ENCODE results near the gene DYDC2. TPM values are rescaled to one million over a fixed set of nuclear protein-coding genes. Genes with fewer than 3 reads are reported as not detected.

DYDC2 gene
- total and polyA plus RNA-seq, 2 experiments from 2014 or later, result 8.1 to 9.0 TPM

DNA sequence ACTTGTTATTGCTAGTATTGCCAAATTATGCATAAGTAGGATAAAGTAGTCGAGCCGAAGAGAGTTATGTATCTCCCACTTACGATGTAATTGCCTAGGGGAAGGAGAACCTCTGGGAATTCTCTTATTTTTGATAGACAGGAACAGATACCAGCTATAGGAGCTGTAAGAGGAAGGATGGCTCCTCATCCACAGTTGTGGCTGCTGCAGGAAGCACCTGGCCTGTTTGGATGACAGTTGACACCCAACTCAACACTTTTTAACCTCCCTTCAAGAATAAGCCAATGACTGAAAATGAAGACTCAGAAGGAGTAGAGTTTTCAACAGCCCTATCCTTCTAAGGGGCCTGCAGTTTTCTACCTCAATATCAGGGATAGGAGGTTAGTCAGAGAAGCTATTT, 6.3 kb upstream of the DYDC2 start:
- Mint-ChIP-seq H3K36me3 (ENCODE audit: low read depth) (no peaks in the 10 kb centered on the region), H3K27me3 (ENCODE audit: insufficient read depth, low read depth, poor library complexity) (peaks cover 7% of the 10 kb centered on the region), H3K9me3 (no peaks in the 10 kb centered on the region), H3K4me3 (no peak overlapping the region), H3K4me1 (peaks cover 13% of the 10 kb centered on the region; the same call in 2 of the 3 replicates), H3K27ac (no peak overlapping the region)
- no peak for ATAC-seq
- no peaks in the 10 kb centered on the region for H3K9me2 ChIP-seq (ENCODE audit: insufficient read depth)
- H3K4me1 ChIP-seq (ENCODE audit: insufficient read depth), result 0 out of 2 replicates have a peak, but pooled peaks cover 5% of the 10 kb centered on the region
- no peaks in the 10 kb centered on the region for H3F3A ChIP-seq (replicated peaks; ENCODE audit: low read depth)
- no peak overlapping the region for H3K4me2 ChIP-seq
- no peak overlapping the region for H3K4me3 ChIP-seq
- TF ChIP-seq STAT1 (IDR thresholded peaks at IDR 0.05; ENCODE audit: unreplicated experiment) (no peak), EZH2 (IDR thresholded peaks at IDR 0.05; ENCODE audit: low read depth, unreplicated experiment) (no peak), JUNB (IDR thresholded peaks at IDR 0.05; ENCODE audit: unreplicated experiment) (no peak), POLR2AphosphoS5 (IDR thresholded peaks at IDR 0.05; ENCODE audit: low read depth) (no peak), EZH2phosphoT487 (IDR thresholded peaks at IDR 0.05; ENCODE audit: unreplicated experiment) (no peak)
- TF ChIP-seq, protein P1, sequence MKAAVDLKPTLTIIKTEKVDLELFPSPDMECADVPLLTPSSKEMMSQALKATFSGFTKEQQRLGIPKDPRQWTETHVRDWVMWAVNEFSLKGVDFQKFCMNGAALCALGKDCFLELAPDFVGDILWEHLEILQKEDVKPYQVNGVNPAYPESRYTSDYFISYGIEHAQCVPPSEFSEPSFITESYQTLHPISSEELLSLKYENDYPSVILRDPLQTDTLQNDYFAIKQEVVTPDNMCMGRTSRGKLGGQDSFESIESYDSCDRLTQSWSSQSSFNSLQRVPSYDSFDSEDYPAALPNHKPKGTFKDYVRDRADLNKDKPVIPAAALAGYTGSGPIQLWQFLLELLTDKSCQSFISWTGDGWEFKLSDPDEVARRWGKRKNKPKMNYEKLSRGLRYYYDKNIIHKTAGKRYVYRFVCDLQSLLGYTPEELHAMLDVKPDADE (IDR thresholded peaks at IDR 0.05), result no peak
- TF ChIP-seq, protein P2, sequence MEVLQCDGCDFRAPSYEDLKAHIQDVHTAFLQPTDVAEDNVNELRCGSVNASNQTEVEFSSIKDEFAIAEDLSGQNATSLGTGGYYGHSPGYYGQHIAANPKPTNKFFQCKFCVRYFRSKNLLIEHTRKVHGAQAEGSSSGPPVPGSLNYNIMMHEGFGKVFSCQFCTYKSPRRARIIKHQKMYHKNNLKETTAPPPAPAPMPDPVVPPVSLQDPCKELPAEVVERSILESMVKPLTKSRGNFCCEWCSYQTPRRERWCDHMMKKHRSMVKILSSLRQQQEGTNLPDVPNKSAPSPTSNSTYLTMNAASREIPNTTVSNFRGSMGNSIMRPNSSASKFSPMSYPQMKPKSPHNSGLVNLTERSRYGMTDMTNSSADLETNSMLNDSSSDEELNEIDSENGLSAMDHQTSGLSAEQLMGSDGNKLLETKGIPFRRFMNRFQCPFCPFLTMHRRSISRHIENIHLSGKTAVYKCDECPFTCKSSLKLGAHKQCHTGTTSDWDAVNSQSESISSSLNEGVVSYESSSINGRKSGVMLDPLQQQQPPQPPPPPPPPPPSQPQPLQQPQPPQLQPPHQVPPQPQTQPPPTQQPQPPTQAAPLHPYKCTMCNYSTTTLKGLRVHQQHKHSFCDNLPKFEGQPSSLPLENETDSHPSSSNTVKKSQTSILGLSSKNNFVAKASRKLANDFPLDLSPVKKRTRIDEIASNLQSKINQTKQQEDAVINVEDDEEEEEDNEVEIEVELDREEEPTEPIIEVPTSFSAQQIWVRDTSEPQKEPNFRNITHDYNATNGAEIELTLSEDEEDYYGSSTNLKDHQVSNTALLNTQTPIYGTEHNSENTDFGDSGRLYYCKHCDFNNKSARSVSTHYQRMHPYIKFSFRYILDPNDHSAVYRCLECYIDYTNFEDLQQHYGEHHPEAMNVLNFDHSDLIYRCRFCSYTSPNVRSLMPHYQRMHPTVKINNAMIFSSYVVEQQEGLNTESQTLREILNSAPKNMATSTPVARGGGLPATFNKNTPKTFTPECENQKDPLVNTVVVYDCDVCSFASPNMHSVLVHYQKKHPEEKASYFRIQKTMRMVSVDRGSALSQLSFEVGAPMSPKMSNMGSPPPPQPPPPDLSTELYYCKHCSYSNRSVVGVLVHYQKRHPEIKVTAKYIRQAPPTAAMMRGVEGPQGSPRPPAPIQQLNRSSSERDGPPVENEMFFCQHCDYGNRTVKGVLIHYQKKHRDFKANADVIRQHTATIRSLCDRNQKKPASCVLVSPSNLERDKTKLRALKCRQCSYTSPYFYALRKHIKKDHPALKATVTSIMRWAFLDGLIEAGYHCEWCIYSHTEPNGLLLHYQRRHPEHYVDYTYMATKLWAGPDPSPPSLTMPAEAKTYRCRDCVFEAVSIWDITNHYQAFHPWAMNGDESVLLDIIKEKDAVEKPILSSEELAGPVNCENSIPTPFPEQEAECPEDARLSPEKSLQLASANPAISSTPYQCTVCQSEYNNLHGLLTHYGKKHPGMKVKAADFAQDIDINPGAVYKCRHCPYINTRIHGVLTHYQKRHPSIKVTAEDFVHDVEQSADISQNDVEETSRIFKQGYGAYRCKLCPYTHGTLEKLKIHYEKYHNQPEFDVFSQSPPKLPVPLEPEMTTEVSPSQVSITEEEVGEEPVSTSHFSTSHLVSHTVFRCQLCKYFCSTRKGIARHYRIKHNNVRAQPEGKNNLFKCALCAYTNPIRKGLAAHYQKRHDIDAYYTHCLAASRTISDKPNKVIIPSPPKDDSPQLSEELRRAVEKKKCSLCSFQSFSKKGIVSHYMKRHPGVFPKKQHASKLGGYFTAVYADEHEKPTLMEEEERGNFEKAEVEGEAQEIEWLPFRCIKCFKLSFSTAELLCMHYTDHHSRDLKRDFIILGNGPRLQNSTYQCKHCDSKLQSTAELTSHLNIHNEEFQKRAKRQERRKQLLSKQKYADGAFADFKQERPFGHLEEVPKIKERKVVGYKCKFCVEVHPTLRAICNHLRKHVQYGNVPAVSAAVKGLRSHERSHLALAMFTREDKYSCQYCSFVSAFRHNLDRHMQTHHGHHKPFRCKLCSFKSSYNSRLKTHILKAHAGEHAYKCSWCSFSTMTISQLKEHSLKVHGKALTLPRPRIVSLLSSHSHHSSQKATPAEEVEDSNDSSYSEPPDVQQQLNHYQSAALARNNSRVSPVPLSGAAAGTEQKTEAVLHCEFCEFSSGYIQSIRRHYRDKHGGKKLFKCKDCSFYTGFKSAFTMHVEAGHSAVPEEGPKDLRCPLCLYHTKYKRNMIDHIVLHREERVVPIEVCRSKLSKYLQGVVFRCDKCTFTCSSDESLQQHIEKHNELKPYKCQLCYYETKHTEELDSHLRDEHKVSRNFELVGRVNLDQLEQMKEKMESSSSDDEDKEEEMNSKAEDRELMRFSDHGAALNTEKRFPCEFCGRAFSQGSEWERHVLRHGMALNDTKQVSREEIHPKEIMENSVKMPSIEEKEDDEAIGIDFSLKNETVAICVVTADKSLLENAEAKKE (CRISPR knock-in tag; IDR thresholded peaks at IDR 0.05), result no peak
- TF ChIP-seq, protein P3, sequence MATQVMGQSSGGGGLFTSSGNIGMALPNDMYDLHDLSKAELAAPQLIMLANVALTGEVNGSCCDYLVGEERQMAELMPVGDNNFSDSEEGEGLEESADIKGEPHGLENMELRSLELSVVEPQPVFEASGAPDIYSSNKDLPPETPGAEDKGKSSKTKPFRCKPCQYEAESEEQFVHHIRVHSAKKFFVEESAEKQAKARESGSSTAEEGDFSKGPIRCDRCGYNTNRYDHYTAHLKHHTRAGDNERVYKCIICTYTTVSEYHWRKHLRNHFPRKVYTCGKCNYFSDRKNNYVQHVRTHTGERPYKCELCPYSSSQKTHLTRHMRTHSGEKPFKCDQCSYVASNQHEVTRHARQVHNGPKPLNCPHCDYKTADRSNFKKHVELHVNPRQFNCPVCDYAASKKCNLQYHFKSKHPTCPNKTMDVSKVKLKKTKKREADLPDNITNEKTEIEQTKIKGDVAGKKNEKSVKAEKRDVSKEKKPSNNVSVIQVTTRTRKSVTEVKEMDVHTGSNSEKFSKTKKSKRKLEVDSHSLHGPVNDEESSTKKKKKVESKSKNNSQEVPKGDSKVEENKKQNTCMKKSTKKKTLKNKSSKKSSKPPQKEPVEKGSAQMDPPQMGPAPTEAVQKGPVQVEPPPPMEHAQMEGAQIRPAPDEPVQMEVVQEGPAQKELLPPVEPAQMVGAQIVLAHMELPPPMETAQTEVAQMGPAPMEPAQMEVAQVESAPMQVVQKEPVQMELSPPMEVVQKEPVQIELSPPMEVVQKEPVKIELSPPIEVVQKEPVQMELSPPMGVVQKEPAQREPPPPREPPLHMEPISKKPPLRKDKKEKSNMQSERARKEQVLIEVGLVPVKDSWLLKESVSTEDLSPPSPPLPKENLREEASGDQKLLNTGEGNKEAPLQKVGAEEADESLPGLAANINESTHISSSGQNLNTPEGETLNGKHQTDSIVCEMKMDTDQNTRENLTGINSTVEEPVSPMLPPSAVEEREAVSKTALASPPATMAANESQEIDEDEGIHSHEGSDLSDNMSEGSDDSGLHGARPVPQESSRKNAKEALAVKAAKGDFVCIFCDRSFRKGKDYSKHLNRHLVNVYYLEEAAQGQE (IDR thresholded peaks at IDR 0.05; ENCODE audit: unreplicated experiment), result no peak
- H2AFZ ChIP-seq, result no peak overlapping the region
- no peaks in the 10 kb centered on the region for H3K36me3 ChIP-seq (ENCODE audit: insufficient read depth)
- peaks cover 3% of the 10 kb centered on the region for H3K27me3 ChIP-seq (ENCODE audit: insufficient read depth)
- no peak overlapping the region for H3K27ac ChIP-seq (ENCODE audit: low read depth)
- H4K20me1 ChIP-seq (replicated peaks; ENCODE audit: insufficient read depth), result no peaks in the 10 kb centered on the region; the same call in 1 of the 2 replicates
- no peaks in the 10 kb centered on the region for H3K79me2 ChIP-seq (replicated peaks; ENCODE audit: insufficient read depth)
- no peak for DNase-seq (ENCODE audit: low spot score)
